ENCODE data around the gene RLN2. TPM values are rescaled to one million over a fixed set of nuclear protein-coding genes. Genes with fewer than 3 reads are reported as not detected.
"Not testable (repeated sequence)": the region's sequence is repeated elsewhere in the genome, so short reads cannot be mapped to it uniquely, and the experiment has no call there.

Gene RLN2
- total and polyA plus RNA-seq, 4 donors, result not detected

- H3K9me3 ChIP-seq (ENCODE audit: control insufficient read depth, low read length); H3K4me3 ChIP-seq (ENCODE audit: low read length in 2 of 2); intact Hi-C loops (cut with DNase I); H3K36me3 ChIP-seq (ENCODE audit: control insufficient read depth in 1 of 2, insufficient read depth in 2 of 2, low read length in 1 of 2); DNase-seq; ATAC-seq (ENCODE audit: low FRiP score); H3K27me3 ChIP-seq (ENCODE audit: control insufficient read depth in 1 of 2, insufficient read depth in 2 of 2, low read length in 1 of 2); H3K4me1 ChIP-seq (ENCODE audit: control insufficient read depth in 1 of 2, insufficient read depth in 2 of 2, low read length in 2 of 2); H3K27ac ChIP-seq (ENCODE audit: low read depth in 1 of 2, low read length in 2 of 2): not testable (repeated sequence)
- WGBS, 2 donors, result 69 to 87% methylated on average over 1 of the region's 1 CpG
Observed at GRCh38 chr9:5321601-5322000, 17.1 kb upstream of the RLN2 start.

GRCh38 chr9:5321058-5321457 is 16.5 kb upstream of the RLN2 start:
- DNase-seq (no peak), ATAC-seq (ENCODE audit: low FRiP score) (no peak)
- Histone ChIP-seq H3K27ac (ENCODE audit: low read depth in 1 of 2, low read length in 2 of 2) (no peak overlapping the region), H3K9me3 (ENCODE audit: control insufficient read depth, low read length) (no peaks in the 10 kb centered on the region), H3K27me3 (ENCODE audit: control insufficient read depth in 1 of 2, insufficient read depth in 2 of 2, low read length in 1 of 2) (no peaks in the 10 kb centered on the region), H3K4me1 (ENCODE audit: control insufficient read depth in 1 of 2, insufficient read depth in 2 of 2, low read length in 2 of 2) (no peaks in the 10 kb centered on the region), H3K4me3 (ENCODE audit: low read length in 2 of 2) (no peak overlapping the region), H3K36me3 (ENCODE audit: control insufficient read depth in 1 of 2, insufficient read depth in 2 of 2, low read length in 1 of 2) (no peaks in the 10 kb centered on the region)
- WGBS, 2 donors, result 26 to 32% methylated on average over 1 of the region's 1 CpG
- intact Hi-C loops (cut with DNase I), result no loop called here

GRCh38 chr9:5316406-5316805 is 11.9 kb upstream of the RLN2 start:
- H3K27ac ChIP-seq (ENCODE audit: low read depth in 1 of 2, low read length in 2 of 2); H3K9me3 ChIP-seq (ENCODE audit: control insufficient read depth, low read length); H3K36me3 ChIP-seq (ENCODE audit: control insufficient read depth in 1 of 2, insufficient read depth in 2 of 2, low read length in 1 of 2); ATAC-seq (ENCODE audit: low FRiP score); intact Hi-C loops (cut with DNase I); H3K27me3 ChIP-seq (ENCODE audit: control insufficient read depth in 1 of 2, insufficient read depth in 2 of 2, low read length in 1 of 2); H3K4me1 ChIP-seq (ENCODE audit: control insufficient read depth in 1 of 2, insufficient read depth in 2 of 2, low read length in 2 of 2); DNase-seq; H3K4me3 ChIP-seq (ENCODE audit: low read length in 2 of 2): not testable (repeated sequence)
- 93 to 99% methylated on average over 1 of the region's 1 CpG for WGBS, 2 donors

- Histone ChIP-seq H3K27me3 (ENCODE audit: control insufficient read depth in 1 of 2, insufficient read depth in 2 of 2, low read length in 1 of 2) (no peaks in the 10 kb centered on the region), H3K4me3 (ENCODE audit: low read length in 2 of 2) (no peak overlapping the region), H3K4me1 (ENCODE audit: control insufficient read depth in 1 of 2, insufficient read depth in 2 of 2, low read length in 2 of 2) (no peaks in the 10 kb centered on the region), H3K27ac (ENCODE audit: low read depth in 1 of 2, low read length in 2 of 2) (no peak overlapping the region), H3K36me3 (ENCODE audit: control insufficient read depth in 1 of 2, insufficient read depth in 2 of 2, low read length in 1 of 2) (no peaks in the 10 kb centered on the region), H3K9me3 (ENCODE audit: control insufficient read depth, low read length) (peaks cover 5% of the 10 kb centered on the region)
- ATAC-seq (ENCODE audit: low FRiP score) (no peak), DNase-seq (no peak)
- WGBS, 2 donors, result 64 to 67% methylated on average over 4 of the region's 4 CpGs
- intact Hi-C loops (cut with DNase I), result no loop called here
Observed at GRCh38 chr9:5315187-5315923, 10.8 kb upstream of the RLN2 start.

- no peak for DNase-seq
- ATAC-seq (ENCODE audit: low FRiP score), result no peak
- Histone ChIP-seq H3K36me3 (ENCODE audit: control insufficient read depth in 1 of 2, insufficient read depth in 2 of 2, low read length in 1 of 2) (no peaks in the 10 kb centered on the region), H3K4me3 (ENCODE audit: low read length in 2 of 2) (no peak overlapping the region), H3K9me3 (ENCODE audit: control insufficient read depth, low read length) (peaks cover 5% of the 10 kb centered on the region), H3K27ac (ENCODE audit: low read depth in 1 of 2, low read length in 2 of 2) (no peak overlapping the region), H3K27me3 (ENCODE audit: control insufficient read depth in 1 of 2, insufficient read depth in 2 of 2, low read length in 1 of 2) (no peaks in the 10 kb centered on the region), H3K4me1 (ENCODE audit: control insufficient read depth in 1 of 2, insufficient read depth in 2 of 2, low read length in 2 of 2) (no peaks in the 10 kb centered on the region)
- intact Hi-C loops (cut with DNase I), result no loop called here
Observed at GRCh38 chr9:5310851-5311250, 6.3 kb upstream of the RLN2 start.

- intact Hi-C loops (cut with DNase I), result no loop called here
- H3K27ac ChIP-seq (ENCODE audit: low read depth in 1 of 2, low read length in 2 of 2), result no peak overlapping the region
- H3K9me3 ChIP-seq (ENCODE audit: control insufficient read depth, low read length), result no peaks in the 10 kb centered on the region
- ATAC-seq (ENCODE audit: low FRiP score), result no peak
- H3K4me3 ChIP-seq (ENCODE audit: low read length in 2 of 2), result no peak overlapping the region
- H3K4me1 ChIP-seq (ENCODE audit: control insufficient read depth in 1 of 2, insufficient read depth in 2 of 2, low read length in 2 of 2), result no peaks in the 10 kb centered on the region
- no peak for DNase-seq
- H3K36me3 ChIP-seq (ENCODE audit: control insufficient read depth in 1 of 2, insufficient read depth in 2 of 2, low read length in 1 of 2), result no peaks in the 10 kb centered on the region
- WGBS, 2 donors, result 83 to 89% methylated on average over 2 of the region's 2 CpGs
- H3K27me3 ChIP-seq (ENCODE audit: control insufficient read depth in 1 of 2, insufficient read depth in 2 of 2, low read length in 1 of 2), result no peaks in the 10 kb centered on the region
Observed at GRCh38 chr9:5305741-5306140, 1.2 kb upstream of the RLN2 start.

DNA sequence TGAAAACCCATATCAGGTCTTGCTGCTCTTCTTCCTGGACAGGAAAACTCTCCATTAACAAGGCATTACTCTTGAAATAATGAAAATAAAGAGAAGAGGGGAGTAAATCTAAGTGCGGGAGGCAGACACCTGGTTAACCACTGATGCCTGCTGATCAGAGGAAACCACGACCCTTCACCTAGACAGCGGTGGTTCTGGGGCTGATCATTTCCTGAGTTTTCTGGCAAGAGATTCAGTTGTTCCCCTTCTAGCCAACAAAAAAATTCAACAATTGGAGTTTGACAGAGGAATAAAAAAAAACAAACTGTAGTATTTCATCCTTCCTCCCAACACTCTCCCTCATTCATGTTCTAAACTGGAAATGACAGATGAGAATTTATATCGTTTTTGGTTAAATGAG is 3.0 kb downstream of the RLN2 start:
- DNase-seq (no peak), ATAC-seq (ENCODE audit: low FRiP score) (no peak)
- Histone ChIP-seq H3K27ac (ENCODE audit: low read depth in 1 of 2, low read length in 2 of 2) (no peak overlapping the region), H3K9me3 (ENCODE audit: control insufficient read depth, low read length) (no peaks in the 10 kb centered on the region), H3K27me3 (ENCODE audit: control insufficient read depth in 1 of 2, insufficient read depth in 2 of 2, low read length in 1 of 2) (no peaks in the 10 kb centered on the region), H3K36me3 (ENCODE audit: control insufficient read depth in 1 of 2, insufficient read depth in 2 of 2, low read length in 1 of 2) (no peaks in the 10 kb centered on the region), H3K4me3 (ENCODE audit: low read length in 2 of 2) (no peak overlapping the region), H3K4me1 (ENCODE audit: control insufficient read depth in 1 of 2, insufficient read depth in 2 of 2, low read length in 2 of 2) (no peaks in the 10 kb centered on the region)
- WGBS, 2 donors, result 83 to 85% methylated on average over 4 of the region's 4 CpGs
- intact Hi-C loops (cut with DNase I), result no loop called here

- DNase-seq, result no peak
- Histone ChIP-seq H3K4me3 (ENCODE audit: low read length in 2 of 2) (no peak overlapping the region), H3K27ac (ENCODE audit: low read depth in 1 of 2, low read length in 2 of 2) (no peak overlapping the region), H3K4me1 (ENCODE audit: control insufficient read depth in 1 of 2, insufficient read depth in 2 of 2, low read length in 2 of 2) (no peaks in the 10 kb centered on the region), H3K9me3 (ENCODE audit: control insufficient read depth, low read length) (peaks cover 1% of the 10 kb centered on the region), H3K36me3 (ENCODE audit: control insufficient read depth in 1 of 2, insufficient read depth in 2 of 2, low read length in 1 of 2) (no peaks in the 10 kb centered on the region), H3K27me3 (ENCODE audit: control insufficient read depth in 1 of 2, insufficient read depth in 2 of 2, low read length in 1 of 2) (peaks cover 0 to 2% of the 10 kb centered on the region in 2 donors)
- intact Hi-C loops (cut with DNase I), result no loop called here
- ATAC-seq (ENCODE audit: low FRiP score), result no peak
- 84 to 86% methylated on average over 1 of the region's 1 CpG for WGBS, 2 donors
Observed at GRCh38 chr9:5292141-5292540, 12.4 kb downstream of the RLN2 start.

GRCh38 chr9:5288591-5288990 is 15.9 kb downstream of the RLN2 start:
- WGBS, 2 donors, result 62 to 72% methylated on average over 1 of the region's 1 CpG
- intact Hi-C loops (cut with DNase I), result no loop called here
- DNase-seq (no peak), ATAC-seq (ENCODE audit: low FRiP score) (no peak)
- H3K4me3 ChIP-seq (ENCODE audit: low read length in 2 of 2), result no peak overlapping the region
- H3K4me1 ChIP-seq (ENCODE audit: control insufficient read depth in 1 of 2, insufficient read depth in 2 of 2, low read length in 2 of 2), result no peaks in the 10 kb centered on the region
- H3K36me3 ChIP-seq (ENCODE audit: control insufficient read depth in 1 of 2, insufficient read depth in 2 of 2, low read length in 1 of 2), result no peaks in the 10 kb centered on the region
- H3K27ac ChIP-seq (ENCODE audit: low read depth in 1 of 2, low read length in 2 of 2), result no peak overlapping the region
- peaks cover 0 to 2% of the 10 kb centered on the region in 2 donors for H3K27me3 ChIP-seq (ENCODE audit: control insufficient read depth in 1 of 2, insufficient read depth in 2 of 2, low read length in 1 of 2)
- H3K9me3 ChIP-seq (ENCODE audit: control insufficient read depth, low read length), result peaks cover 1% of the 10 kb centered on the region

Data from aorta (tissue), 5 donors.